Thyroid gland (tissue), 4 donors: Measurements from ENCODE around the gene IFT122. TPM values are rescaled to one million over a fixed set of nuclear protein-coding genes. Genes with fewer than 3 reads are reported as not detected.
"Not testable (repeated sequence)": the region's sequence is repeated elsewhere in the genome, so short reads cannot be mapped to it uniquely, and the experiment has no call there.

Source experiments
- DNase-seq, 2 donors: peaks; one replicate each; pipeline ENCODE4 v3.0.0-alpha.2; 2019
- H3K27ac ChIP-seq, 3 donors: fragments of 200-600 bp; sonication (generic); 1 replicate in 2 of 3; 2 replicates in 1 of 3; pipeline ENCODE4 v1.5.1; 2016 to 2019; ENCODE audit warnings: mild to moderate bottlenecking in 1 of 3, moderate library complexity in 1 of 3
- H3K27me3 ChIP-seq: fragments of 200-600 bp; sonication (generic); one replicate; pipeline ENCODE4 v1.5.1; 2019
- H3K36me3 ChIP-seq, 2 donors: fragments of 200-600 bp; sonication (generic); one replicate each; pipeline ENCODE4 v1.5.1; 2016 to 2019
- H3K4me1 ChIP-seq, 2 donors: fragments of 200-600 bp; sonication (generic); one replicate each; pipeline ENCODE4 v1.5.1; 2017 to 2019
- H3K4me3 ChIP-seq, 3 donors: fragments of 200-600 bp; sonication (generic); replicated peaks in 1 of 3; 1 replicate in 2 of 3; 2 replicates in 1 of 3; pipeline ENCODE4 v1.5.1; 2016; ENCODE audit warnings: mild to moderate bottlenecking in 1 of 3
- H3K9me3 ChIP-seq: fragments of 200-600 bp; sonication (generic); one replicate; pipeline ENCODE4 v1.5.1; 2017
- POLR2A ChIP-seq, 2 donors: fragments of 450-650 bp; IDR thresholded peaks; one replicate each; pipeline ENCODE4 v1.6.1; 2017; ENCODE audit warnings: antibody characterized with exemption in 2 of 2, mild to moderate bottlenecking in 2 of 2, moderate library complexity in 1 of 2
- WGBS, 2 donors: methylation state at CpG; one replicate each; pipeline ENCODE4 v1.1.5; 2017; 5-methylcytosine and 5-hydroxymethylcytosine counted together
- intact Hi-C: fragments of 100-400 bp; cut with DNase I; formaldehyde crosslinking; loops from one replicate; pipeline ENCODE4 v1.15.1; 2023
- total RNA-seq, 4 donors: library from RNA; depleted of rRNA; stranded (reverse); fragments of >200 nt; gene quantifications; one replicate each; pipeline ENCODE4 v1.2.3, GENCODE V29; 2016
- TF ChIP-seq, protein P1 (sequence below), 6 experiments: fragments of 200-600 bp in 3 of 6; fragments of 450-650 bp in 3 of 6; sonication (generic) in 3 of 6; IDR thresholded peaks; one replicate each; pipeline ENCODE4 v1.5.1; 2016 to 2019; ENCODE audit warnings: antibody characterized with exemption in 6 of 6, mild to moderate bottlenecking in 2 of 6, inconsistent platforms in 1 of 6, moderate library complexity in 1 of 6

Gene IFT122
- total RNA-seq, 4 donors from 2014 or later = 40.7 to 67.9 (median 46.7) TPM

- peaks cover 5 to 10% of the 10 kb centered on the region in 2 donors for H3K4me1 ChIP-seq
- no peaks in the 10 kb centered on the region for H3K9me3 ChIP-seq
- H3K27me3 ChIP-seq = no peaks in the 10 kb centered on the region
- intact Hi-C loops = no loop called here
- no peak for DNase-seq
- H3K36me3 ChIP-seq = peaks cover 16 to 33% of the 10 kb centered on the region in 2 donors
- 81 to 88% methylated on average over 4 of the region's 4 CpGs for WGBS, 2 donors
- no peak overlapping the region for H3K4me3 ChIP-seq
- TF ChIP-seq, protein P1, sequence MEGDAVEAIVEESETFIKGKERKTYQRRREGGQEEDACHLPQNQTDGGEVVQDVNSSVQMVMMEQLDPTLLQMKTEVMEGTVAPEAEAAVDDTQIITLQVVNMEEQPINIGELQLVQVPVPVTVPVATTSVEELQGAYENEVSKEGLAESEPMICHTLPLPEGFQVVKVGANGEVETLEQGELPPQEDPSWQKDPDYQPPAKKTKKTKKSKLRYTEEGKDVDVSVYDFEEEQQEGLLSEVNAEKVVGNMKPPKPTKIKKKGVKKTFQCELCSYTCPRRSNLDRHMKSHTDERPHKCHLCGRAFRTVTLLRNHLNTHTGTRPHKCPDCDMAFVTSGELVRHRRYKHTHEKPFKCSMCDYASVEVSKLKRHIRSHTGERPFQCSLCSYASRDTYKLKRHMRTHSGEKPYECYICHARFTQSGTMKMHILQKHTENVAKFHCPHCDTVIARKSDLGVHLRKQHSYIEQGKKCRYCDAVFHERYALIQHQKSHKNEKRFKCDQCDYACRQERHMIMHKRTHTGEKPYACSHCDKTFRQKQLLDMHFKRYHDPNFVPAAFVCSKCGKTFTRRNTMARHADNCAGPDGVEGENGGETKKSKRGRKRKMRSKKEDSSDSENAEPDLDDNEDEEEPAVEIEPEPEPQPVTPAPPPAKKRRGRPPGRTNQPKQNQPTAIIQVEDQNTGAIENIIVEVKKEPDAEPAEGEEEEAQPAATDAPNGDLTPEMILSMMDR (IDR thresholded peaks at IDR 0.05) = no peak
- TF ChIP-seq POLR2A (IDR thresholded peaks at IDR 0.05) = no peak
- H3K27ac ChIP-seq = no peak overlapping the region
These were observed 33.7 kb downstream of the IFT122 start for GRCh38 chr3:129473769-129474152.

DNA sequence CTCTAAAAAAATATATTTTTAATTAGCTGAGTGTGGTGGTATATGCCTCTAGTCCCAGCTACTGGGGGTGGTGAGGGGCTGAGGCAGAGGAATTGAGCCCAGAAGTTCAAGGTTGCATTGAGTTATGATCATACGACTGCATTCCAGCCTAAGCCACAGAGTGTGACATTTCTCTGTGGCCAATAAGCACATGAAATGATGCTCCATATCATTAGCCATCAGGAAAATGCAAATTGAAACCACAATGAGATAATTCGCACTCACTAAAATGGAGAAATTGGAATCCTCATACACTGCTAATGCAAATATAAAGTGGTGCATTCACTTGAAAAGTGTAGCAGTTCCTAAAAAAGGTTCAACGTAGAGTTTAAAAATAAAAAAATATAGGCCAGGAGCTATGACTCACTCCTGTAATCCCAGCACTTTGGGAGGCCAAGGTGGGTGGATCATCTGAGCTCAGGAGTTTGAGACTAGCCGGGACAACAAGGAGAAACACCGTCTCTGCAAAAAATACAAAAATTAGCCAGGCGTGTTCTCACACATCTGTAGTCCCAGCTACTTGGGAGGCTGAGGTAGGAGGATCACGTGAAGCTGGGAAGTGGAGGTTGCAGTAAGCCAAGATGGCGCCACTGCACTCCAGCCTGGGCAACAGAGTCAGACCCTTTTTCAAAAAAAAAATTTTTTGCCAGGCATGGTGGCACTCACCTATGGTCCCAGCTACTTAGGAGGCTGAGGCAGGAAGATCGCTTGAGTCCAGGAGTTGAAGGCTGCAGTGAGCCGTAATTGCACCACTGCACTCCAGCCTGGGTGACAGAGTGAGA, 35.2 kb downstream of the IFT122 start:
- Histone ChIP-seq H3K36me3 (peaks cover 16 to 32% of the 10 kb centered on the region in 2 donors), H3K27me3 (no peaks in the 10 kb centered on the region), H3K9me3 (no peaks in the 10 kb centered on the region), H3K4me3 (no peak overlapping the region), H3K4me1 (peaks cover 5 to 10% of the 10 kb centered on the region in 2 donors), H3K27ac (no peak overlapping the region)
- intact Hi-C loops = no loop called here
- 95% methylated on average over 10 of the region's 10 CpGs for WGBS, 2 donors
- DNase-seq = no peak
- TF ChIP-seq POLR2A (IDR thresholded peaks at IDR 0.05) = no peak
- TF ChIP-seq, protein P1 (IDR thresholded peaks at IDR 0.05) = no peak

DNA sequence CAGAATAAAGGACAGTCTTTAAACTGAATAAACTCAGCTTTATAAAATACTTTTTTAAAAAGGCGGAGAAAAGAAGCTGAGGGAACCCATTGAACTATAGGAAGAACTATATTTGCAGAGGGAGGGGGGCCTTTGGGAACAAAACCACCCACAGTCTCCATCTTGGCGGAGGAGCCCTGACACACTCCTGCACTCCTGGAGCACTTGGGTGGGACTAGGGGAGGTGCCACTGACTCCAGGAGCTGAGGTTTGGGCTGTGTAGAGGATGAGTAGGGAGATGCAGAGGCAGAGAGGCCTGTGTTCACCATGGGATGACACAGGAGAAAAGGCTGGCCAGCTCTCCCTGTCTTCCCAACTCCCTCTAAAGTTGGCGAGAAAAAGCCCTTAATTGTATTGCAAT, 35.8 kb downstream of the IFT122 start:
- Histone ChIP-seq H3K9me3 (no peaks in the 10 kb centered on the region), H3K36me3 (peaks cover 16 to 32% of the 10 kb centered on the region in 2 donors), H3K4me3 (no peak overlapping the region), H3K27ac (no peak overlapping the region), H3K27me3 (no peaks in the 10 kb centered on the region), H3K4me1 (peaks cover 5 to 12% of the 10 kb centered on the region in 2 donors)
- WGBS, 2 donors = 96 to 98% methylated on average over 3 of the region's 3 CpGs
- TF ChIP-seq POLR2A (IDR thresholded peaks at IDR 0.05) = no peak
- TF ChIP-seq, protein P1 (IDR thresholded peaks at IDR 0.05) = no peak
- no peak for DNase-seq
- intact Hi-C loops = no loop called here

DNA sequence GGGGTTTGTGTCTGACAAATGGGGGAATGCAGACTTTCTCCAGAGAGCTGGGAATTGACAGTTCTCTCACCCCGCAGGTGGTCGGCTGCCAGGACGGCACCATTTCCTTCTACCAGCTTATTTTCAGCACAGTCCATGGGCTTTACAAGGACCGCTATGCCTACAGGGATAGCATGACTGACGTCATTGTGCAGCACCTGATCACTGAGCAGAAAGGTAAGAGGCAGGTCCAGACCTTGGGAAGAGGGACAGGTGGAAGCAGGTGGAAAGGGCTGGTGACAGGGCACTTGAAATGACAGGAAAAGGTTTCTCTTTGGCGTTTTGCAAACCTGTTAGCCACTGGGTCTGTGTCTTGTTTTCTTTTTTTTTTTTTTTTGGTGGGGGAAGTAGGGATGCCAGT, 36.6 kb downstream of the IFT122 start:
- no peak for TF ChIP-seq POLR2A (IDR thresholded peaks at IDR 0.05)
- TF ChIP-seq, protein P1 (IDR thresholded peaks at IDR 0.05) = no peak
- no peak for DNase-seq
- intact Hi-C loops = no loop called here
- Histone ChIP-seq H3K4me3 (no peak overlapping the region), H3K36me3 (peaks cover 16 to 33% of the 10 kb centered on the region in 2 donors), H3K9me3 (no peaks in the 10 kb centered on the region), H3K27ac (no peak overlapping the region), H3K27me3 (no peaks in the 10 kb centered on the region), H3K4me1 (peaks cover 5 to 19% of the 10 kb centered on the region in 2 donors)
- WGBS, 2 donors = 87 to 92% methylated on average over 6 of the region's 6 CpGs

DNA sequence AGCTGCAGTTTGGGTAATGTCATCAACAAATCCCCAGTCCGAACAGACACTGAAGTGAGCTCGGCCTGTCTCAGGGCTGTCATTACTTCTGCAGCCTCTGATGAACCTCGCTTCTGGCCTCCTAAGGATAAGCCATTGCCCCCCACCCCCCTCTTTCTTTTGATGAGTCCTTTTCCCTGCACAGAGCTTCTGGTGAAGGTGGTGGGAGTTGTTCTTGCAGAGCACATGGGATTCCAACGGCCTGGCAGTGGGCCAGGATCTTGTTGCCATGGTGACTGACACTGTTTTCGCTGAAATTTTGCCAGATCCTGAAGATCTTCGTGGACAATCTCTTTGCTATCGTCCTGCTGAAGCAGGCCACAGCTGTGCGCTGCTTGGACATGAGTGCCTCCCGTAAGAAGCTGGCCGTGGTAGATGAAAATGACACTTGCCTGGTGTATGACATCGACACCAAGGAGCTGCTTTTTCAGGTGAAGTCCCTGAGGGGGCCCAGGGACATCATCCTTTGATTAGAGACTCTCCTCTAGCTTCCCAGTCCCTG, 41.3 kb downstream of the IFT122 start:
- intact Hi-C loops = loop anchor here (10.0 kb wide), 1 partner anchor 344 kb away; no protein-coding TSS in a partner anchor
- peak; percentile 35 to 42 for DNase-seq
- 45 to 68% methylated on average over 4 to 6 of the region's 11 CpGs for WGBS, 2 donors
- not testable (repeated sequence) for H3K27me3 ChIP-seq, H3K4me3 ChIP-seq, H3K9me3 ChIP-seq
- H3K4me1 ChIP-seq = peaks cover 0 to 28% of the 10 kb centered on the region in 2 donors
- peaks cover 20 to 36% of the 10 kb centered on the region in 2 donors for H3K36me3 ChIP-seq
- peak overlapping the region in 1 of 3 donors; percentile 41 for H3K27ac ChIP-seq
